Nephron progenitor cell (in vitro differentiated cells): ENCODE results near the gene TTC34.

ENCODE experiments used
- DNase-seq: peaks from one replicate; pipeline ENCODE4 v3.0.0; 2021
- H3K27ac Mint-ChIP-seq: 2 replicates; pipeline ENCODE4 v1.8.0; 2021; ENCODE audit warnings: mild to moderate bottlenecking, moderate library complexity, mixed read lengths
- H3K27me3 Mint-ChIP-seq: 2 replicates; pipeline ENCODE4 v1.8.0; 2021; ENCODE audit warnings: mild to moderate bottlenecking, low read depth, mixed read lengths; ENCODE audit not compliant: poor library complexity
- H3K36me3 Mint-ChIP-seq: 2 replicates; pipeline ENCODE4 v1.8.0; 2021; ENCODE audit warnings: low read depth, mixed read lengths
- H3K4me1 Mint-ChIP-seq: 2 replicates; pipeline ENCODE4 v1.8.0; 2021; ENCODE audit warnings: mixed read lengths
- H3K4me3 Mint-ChIP-seq: 2 replicates; pipeline ENCODE4 v1.8.0; 2021; ENCODE audit warnings: mild to moderate bottlenecking, moderate library complexity, mixed read lengths
- H3K9me3 Mint-ChIP-seq: 2 replicates; pipeline ENCODE4 v1.8.0; 2021; ENCODE audit warnings: mild to moderate bottlenecking, moderate library complexity, mixed read lengths
- TF ChIP-seq, protein P1 (sequence below): fragments of 200-600 bp; sonication (generic); IDR thresholded peaks from 2 replicates; pipeline ENCODE4 v1.5.0; 2021; ENCODE audit warnings: antibody characterized with exemption

The TTC34 gene

GRCh38 chr1:2625311-2625710 lies 176.2 kb downstream of the TTC34 start:
- Mint-ChIP-seq H3K27ac (no peak overlapping the region), H3K27me3 (peaks cover 91% of the 10 kb centered on the region), H3K4me1 (no peaks in the 10 kb centered on the region), H3K4me3 (no peak overlapping the region), H3K9me3 (peaks cover 27% of the 10 kb centered on the region), H3K36me3 (no peaks in the 10 kb centered on the region)
- DNase-seq: no peak
- TF ChIP-seq, protein P1, sequence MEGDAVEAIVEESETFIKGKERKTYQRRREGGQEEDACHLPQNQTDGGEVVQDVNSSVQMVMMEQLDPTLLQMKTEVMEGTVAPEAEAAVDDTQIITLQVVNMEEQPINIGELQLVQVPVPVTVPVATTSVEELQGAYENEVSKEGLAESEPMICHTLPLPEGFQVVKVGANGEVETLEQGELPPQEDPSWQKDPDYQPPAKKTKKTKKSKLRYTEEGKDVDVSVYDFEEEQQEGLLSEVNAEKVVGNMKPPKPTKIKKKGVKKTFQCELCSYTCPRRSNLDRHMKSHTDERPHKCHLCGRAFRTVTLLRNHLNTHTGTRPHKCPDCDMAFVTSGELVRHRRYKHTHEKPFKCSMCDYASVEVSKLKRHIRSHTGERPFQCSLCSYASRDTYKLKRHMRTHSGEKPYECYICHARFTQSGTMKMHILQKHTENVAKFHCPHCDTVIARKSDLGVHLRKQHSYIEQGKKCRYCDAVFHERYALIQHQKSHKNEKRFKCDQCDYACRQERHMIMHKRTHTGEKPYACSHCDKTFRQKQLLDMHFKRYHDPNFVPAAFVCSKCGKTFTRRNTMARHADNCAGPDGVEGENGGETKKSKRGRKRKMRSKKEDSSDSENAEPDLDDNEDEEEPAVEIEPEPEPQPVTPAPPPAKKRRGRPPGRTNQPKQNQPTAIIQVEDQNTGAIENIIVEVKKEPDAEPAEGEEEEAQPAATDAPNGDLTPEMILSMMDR: no peak

GRCh38 chr1:2624735-2625300 lies 176.7 kb downstream of the TTC34 start:
- TF ChIP-seq, protein P1: no peak
- H3K4me1 Mint-ChIP-seq: no peaks in the 10 kb centered on the region
- DNase-seq: no peak
- no peak overlapping the region for H3K4me3 Mint-ChIP-seq
- H3K9me3 Mint-ChIP-seq: peaks cover 27% of the 10 kb centered on the region
- no peaks in the 10 kb centered on the region for H3K36me3 Mint-ChIP-seq
- H3K27me3 Mint-ChIP-seq: peaks cover 91% of the 10 kb centered on the region
- H3K27ac Mint-ChIP-seq: no peak overlapping the region

GRCh38 chr1:2623571-2624337 lies 177.7 kb downstream of the TTC34 start:
- Mint-ChIP-seq H3K36me3 (no peaks in the 10 kb centered on the region), H3K4me3 (no peak overlapping the region), H3K9me3 (peaks cover 32% of the 10 kb centered on the region), H3K27ac (no peak overlapping the region), H3K27me3 (peaks cover 88% of the 10 kb centered on the region), H3K4me1 (peaks cover 3% of the 10 kb centered on the region)
- DNase-seq: no peak
- TF ChIP-seq, protein P1: no peak

DNA sequence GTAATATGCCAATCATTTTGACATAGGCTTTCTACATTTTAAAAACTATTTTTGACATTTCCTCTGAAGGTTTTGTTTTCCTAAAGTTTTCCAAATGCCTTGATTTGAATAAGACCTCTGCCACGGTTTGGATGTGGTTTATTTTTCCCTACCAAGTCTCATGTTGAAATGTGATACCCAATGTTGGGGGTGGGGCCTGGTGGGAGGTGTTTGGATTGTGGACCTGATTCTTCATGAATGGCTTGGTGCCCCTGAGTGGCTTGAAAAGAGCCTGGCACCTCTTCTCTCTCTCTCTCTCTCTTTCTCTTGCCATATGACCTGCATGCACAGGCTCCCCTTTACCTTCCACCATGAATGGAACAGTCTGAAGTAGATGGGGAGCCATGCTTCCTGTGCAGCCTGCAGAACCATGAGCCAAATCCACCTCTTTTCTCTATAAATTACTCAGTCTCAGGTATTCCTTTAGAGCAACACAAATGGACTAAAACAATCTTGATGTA lies 183.5 kb downstream of the TTC34 start:
- Mint-ChIP-seq H3K36me3 (no peaks in the 10 kb centered on the region), H3K9me3 (peaks cover 83% of the 10 kb centered on the region), H3K4me3 (no peak overlapping the region), H3K4me1 (peaks cover 16% of the 10 kb centered on the region), H3K27me3 (peaks cover 57% of the 10 kb centered on the region), H3K27ac (no peak overlapping the region)
- TF ChIP-seq, protein P1: no peak
- no peak for DNase-seq

GRCh38 chr1:2614145-2614544 lies 187.3 kb downstream of the TTC34 start:
- DNase-seq: no peak
- TF ChIP-seq, protein P1: no peak
- Mint-ChIP-seq H3K4me3 (no peak overlapping the region), H3K4me1 (peaks cover 16% of the 10 kb centered on the region), H3K36me3 (no peaks in the 10 kb centered on the region), H3K9me3 (peaks cover 57% of the 10 kb centered on the region), H3K27ac (no peak overlapping the region), H3K27me3 (peaks cover 33% of the 10 kb centered on the region)
